Measurements from ENCODE around the gene DDX24.

Gene DDX24

GRCh38 chr14:94047581-94047980, 33.4 kb downstream of the DDX24 start:
- DNase-seq = no peak

GRCh38 chr14:94046696-94047250, 34.2 kb downstream of the DDX24 start:
- no peak for DNase-seq

DNA sequence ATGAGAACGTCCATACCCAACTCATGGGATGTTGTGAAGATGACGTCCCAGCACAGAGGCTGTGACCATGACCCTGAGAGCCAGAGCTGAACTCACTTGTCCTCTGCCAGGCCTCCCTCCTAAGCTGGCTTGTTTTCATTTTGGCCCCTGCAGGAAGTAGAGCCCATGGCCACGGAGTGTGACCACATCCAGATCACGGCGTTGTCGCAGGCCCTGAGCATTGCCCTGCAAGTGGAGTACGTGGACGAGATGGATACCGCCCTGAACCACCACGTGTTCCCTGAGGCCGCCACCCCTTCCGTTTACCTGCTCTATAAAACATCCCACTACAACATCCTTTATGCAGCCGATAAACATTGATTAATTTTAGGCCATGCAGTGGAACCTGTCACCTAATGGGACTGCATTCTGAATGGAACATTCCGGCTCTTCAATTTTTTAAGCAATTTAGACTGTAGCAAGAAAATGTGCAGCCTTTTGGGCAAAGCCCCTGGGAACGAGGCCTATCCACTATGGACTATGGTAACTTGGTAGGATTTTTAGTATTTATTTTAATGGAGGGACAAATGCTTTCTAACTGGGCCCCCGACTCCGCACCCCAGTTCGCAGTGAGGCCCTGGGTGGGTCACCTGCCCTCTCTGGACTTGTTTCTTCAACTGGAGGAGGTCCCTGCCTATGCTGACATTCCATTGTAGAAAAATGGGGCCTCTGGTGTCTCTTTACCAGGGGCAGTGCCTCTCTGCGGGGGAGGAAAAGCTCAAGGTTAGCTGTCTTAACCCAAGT, 35.2 kb downstream of the DDX24 start:
- no peak for DNase-seq

GRCh38 chr14:94045101-94045500, 35.9 kb downstream of the DDX24 start:
- DNase-seq = no peak

DNA sequence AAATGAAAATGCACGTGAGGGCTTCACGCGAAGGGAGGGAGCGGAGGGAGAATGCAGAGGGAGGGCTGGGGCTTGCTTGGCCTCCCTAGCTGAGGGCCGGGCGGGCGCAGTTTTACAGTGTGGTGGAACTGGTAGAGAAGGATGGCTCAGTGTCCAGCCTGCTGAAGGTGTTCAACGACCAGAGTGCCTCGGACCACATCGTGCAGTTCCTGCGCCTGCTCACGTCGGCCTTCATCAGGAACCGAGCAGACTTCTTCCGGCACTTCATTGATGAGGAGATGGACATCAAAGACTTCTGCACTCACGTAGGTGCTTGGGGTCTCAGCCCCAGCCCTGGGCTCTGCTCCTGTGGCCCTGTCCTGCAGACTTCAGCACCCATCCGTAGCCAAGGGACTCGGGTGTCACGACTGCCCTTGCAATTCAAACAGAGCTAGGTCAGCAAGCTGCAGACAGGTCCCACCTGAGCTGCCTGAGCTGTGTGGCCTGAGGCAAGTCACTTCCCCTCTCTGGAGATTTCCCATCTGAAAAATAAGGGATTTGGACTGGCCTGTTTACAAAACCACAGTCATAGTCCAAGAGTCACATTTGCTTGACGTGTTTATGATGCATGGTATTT, 36.4 kb downstream of the DDX24 start:
- no peak for DNase-seq

DNA sequence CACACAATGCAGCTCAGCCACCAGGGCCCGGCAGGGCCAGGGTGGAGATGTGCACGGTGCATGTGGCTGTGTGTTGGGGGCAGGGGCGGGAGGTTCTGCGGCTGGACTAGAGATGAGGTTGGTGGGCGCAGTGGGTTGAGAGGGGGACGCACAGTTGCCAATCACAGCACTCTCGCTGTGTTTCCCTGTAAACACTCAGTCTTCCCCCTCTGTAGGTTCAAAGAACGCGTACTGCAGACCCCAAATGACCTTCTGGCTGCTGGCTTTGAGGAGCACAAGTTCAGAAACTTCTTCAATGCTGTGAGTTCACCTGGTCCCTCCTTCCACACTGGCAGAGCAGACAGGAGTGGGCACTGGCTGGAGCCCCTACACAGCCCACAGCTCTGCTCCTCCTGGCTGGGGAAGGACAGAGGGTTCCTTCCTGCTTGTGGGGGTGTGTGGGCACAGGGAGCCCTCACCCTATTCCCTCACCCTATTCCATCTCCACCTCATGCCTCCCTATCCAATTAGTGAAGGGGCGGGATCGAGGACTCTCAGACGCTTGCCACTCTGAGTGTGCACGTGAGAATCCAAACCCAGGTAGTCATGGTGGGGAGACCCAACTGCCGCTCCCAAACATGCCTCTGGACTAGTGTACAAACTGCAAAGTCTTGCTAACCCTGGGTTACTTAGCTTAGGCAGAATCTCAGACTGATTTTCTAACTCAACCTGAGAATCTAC, 37.1 kb downstream of the DDX24 start:
- no peak for DNase-seq

DNA sequence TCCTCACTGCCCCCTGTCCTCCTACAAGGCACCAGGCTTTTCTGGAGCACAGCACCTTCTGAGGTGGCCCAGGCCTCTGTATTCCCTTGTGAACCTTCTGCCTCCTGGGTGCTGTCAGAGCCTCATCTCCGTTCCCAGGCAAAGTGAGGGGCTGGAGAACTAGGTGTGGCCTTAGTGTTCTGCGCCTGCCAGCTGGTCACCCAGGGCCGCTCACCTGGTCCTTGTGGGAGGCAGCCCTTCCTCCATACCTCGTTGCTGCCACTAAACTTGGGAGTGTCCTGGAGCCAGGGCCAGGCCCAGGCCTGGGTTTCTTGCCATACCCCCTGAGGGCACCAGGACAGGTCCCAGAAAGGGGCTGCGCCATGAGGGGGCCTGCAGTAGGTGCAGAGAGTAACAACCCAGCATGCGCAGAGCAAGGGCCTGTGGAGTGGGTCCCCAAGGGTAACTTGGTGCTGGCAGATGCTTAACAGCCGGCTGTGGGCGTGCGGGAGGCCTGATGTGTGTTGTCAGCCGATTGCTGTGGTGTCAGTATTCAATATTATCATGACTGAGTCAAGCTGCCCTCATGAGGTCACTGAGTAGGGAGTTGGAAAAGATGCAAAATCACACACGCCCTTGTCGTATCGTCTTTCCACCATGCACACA, 37.8 kb downstream of the DDX24 start:
- DNase-seq = no peak

- DNase-seq = no peak
Observed at GRCh38 chr14:94042433-94043091, 38.4 kb downstream of the DDX24 start.

- no peak for DNase-seq
Observed at GRCh38 chr14:94041551-94042346, 39.3 kb downstream of the DDX24 start.

- DNase-seq = no peak
Observed at GRCh38 chr14:94040796-94041195, 40.2 kb downstream of the DDX24 start.

GRCh38 chr14:94040247-94040646, 40.8 kb downstream of the DDX24 start:
- DNase-seq = no peak

GRCh38 chr14:94038921-94039629, 41.9 kb downstream of the DDX24 start:
- DNase-seq = no peak

- no peak for DNase-seq
Observed at GRCh38 chr14:94038510-94038909, 42.5 kb downstream of the DDX24 start.

GRCh38 chr14:94037954-94038353, 43.0 kb downstream of the DDX24 start:
- no peak for DNase-seq

DNA sequence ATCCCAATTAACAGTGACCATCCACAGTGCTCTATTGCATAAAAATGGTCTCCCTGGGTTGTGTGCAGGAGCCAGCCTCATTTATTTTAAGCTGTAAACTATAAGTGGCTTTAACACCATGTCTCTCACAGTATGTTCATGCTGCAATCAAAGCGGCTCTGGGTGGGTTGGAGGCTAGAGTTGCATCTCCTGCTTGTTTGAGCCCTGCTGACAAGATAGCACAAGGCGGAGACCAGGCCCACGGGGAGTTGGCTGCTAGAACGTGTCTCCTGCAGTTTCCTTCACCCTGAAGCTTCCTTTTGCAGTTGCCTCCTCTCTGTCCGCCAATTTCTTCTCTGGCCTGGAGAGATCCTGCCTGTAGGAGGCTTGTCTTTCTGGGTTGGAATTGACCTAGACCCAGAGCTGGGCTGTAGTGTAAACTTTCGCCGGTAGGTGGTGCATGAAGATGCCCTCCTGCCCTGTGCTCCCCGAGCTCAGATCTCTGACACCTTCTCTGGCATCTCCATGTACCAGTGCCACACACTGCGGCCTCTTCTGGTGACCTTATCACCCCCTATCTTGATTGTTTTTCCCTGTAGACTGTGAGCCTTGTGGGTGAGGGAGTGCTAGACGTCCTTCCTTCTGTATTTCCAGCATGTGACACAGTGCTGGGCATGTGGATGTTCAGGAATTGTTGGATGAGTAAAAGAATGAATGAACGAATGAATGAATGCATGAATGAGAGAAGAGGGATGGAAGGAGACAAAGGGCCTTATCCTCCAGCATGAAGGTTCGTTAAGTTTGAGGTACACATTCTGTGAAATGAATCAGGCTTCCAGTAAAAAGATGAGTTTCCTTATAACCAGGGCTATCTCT, 44.5 kb downstream of the DDX24 start:
- peak; percentile 74 for DNase-seq

- DNase-seq = no peak
Observed at GRCh38 chr14:94034886-94035285, 46.1 kb downstream of the DDX24 start.

DNA sequence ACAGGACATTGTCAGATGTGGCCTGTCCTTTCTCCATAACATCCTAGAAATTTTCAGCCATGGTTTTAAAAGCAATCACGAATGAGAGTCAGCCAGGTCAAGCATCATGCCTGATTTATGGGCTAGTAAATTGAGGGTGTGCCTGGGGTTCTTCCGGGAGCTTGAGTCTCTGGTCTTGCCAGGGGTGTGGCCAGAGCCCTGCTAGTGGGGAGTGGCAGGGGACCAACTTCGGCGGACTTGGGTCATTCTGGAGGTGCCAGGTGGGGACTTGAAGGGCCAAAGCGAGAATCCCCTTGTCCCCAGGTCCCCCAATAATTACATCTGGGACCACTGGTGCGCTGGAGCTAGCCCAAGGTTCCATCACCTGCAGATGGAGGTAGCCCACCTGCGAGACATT, 49.1 kb downstream of the DDX24 start:
- no peak for DNase-seq

DNA sequence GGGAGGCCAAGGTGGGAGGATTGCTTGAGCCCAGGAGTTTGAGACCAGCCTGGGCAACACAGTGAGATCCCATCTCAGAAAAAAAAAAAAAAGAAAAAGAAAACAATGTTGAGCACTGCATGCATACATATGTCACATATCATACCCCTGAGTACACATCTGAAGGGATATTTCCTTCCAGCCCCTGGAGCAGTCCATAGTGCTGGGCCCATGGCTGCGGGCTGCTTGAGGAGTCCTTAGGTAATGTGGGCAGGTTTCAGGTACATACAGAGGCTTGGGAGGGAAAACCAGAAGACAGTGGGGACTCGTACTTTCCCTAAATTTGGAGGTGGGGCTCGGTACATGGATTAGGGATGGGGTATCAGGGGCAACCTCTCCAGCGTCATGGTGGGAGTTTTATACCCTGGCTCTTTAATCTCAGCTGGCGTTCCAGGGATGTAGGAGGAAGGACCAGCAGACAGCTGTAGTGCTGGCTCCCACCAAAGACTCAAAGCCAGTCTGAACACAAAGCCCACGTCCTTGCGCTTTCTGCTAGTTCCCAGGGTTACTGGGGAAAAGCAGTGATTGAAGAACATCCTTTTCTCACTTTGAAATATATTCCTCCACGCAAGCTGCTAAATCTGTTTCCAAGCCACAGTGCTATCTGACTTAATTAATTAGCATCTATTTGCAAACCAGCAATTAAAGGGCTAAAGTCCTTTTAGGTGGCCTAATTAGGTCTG, 49.7 kb downstream of the DDX24 start:
- no peak for DNase-seq

- DNase-seq = no peak
Observed at GRCh38 chr14:94030571-94030970, 50.4 kb downstream of the DDX24 start.

Data from stimulated activated CD4-positive, alpha-beta T cell treated with anti-CD3 and anti-CD28 coated beads, Interleukin-1b, Interleukin-23, amount 100 ng/mL, for 48 hours (primary cell).